Measurements from ENCODE around the gene PARP6.

PARP6 gene, protein sequence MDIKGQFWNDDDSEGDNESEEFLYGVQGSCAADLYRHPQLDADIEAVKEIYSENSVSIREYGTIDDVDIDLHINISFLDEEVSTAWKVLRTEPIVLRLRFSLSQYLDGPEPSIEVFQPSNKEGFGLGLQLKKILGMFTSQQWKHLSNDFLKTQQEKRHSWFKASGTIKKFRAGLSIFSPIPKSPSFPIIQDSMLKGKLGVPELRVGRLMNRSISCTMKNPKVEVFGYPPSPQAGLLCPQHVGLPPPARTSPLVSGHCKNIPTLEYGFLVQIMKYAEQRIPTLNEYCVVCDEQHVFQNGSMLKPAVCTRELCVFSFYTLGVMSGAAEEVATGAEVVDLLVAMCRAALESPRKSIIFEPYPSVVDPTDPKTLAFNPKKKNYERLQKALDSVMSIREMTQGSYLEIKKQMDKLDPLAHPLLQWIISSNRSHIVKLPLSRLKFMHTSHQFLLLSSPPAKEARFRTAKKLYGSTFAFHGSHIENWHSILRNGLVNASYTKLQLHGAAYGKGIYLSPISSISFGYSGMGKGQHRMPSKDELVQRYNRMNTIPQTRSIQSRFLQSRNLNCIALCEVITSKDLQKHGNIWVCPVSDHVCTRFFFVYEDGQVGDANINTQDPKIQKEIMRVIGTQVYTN

DNA sequence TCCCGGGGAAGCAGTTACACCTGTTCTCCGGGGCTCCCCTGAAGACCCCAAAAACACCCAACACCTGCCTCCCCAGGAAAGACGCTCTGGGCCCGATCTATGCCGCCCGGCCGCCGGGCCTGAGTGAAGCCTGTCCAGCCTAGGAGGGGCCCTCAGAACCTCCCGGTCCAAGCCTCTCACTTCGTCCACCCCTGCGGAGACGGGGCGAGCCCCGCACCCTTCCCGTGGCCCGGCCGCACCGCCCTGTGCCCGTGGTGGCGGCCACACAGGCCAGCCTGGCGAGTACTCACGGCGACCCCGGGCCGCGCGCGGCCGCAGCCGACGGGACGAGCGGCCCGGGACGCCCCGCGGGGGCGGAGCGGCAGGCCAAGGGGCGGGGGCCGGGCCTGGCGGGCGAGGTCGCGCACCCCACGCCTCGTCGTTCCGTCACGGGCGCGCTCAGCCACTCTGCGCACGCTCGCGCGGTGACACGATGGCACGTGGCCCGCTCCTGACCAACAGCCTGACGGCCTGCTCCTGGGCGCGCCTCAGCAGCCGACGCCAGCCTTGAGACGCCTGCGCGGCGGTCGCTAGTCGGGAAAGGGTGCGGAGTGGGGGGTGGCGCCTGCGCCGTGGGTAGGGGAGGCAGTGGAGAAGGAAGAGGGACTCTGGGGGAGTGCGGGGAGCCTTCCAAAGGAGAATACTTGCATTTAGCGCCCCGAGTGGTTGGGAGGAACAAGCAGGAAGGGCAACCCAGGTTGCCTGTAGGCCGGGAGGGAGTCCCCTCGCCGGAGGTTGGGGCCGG, at the start of gene PARP6:
PARP6 (minus strand) TSS at position 342 of the 784 bp plus-strand sequence. CDS start 5,077 bp downstream, outside the sequence.
- peak; percentile 95 for DNase-seq (ENCODE audit: low read depth)

DNA sequence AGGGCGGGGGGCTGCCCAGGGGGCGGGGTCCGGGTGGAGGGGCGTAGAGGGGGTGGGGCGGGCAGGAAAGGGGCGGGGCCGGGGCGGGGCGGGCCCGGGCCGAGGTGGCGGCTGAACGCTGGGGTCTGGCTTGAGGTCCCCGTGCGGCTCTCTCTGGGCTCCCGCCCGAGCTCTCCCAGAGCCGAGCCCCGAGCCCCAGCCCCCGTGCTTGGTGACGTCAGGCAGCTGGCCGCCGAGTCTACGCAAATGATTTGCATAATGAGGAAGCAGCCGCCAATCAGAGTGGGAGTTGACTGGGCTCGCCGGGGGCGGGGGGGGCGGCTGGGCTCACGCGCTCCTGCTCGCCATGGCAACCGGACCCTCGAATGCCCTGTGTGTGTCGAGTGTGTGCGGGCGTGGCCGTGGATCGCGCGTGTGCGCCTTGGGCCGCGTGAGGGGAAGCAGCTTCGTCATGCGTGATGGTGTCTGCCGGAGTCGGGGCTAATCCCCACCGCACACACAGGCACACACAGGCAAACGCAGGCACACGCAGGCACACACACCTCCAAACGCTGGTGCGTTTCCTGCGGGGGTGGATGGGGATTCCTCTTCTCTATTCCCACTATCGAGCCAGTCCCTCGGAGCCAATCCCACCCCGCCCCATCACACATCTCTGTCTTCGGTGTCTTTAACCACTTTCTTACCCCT, 47.8 kb upstream of the PARP6 start, which contains the start of gene CELF6:
CELF6 (minus strand) TSS at position 173 of the 687 bp plus-strand sequence. CDS start 283 bp downstream, outside the sequence.
- DNase-seq (ENCODE audit: low read depth) = peak; percentile 38

DNA sequence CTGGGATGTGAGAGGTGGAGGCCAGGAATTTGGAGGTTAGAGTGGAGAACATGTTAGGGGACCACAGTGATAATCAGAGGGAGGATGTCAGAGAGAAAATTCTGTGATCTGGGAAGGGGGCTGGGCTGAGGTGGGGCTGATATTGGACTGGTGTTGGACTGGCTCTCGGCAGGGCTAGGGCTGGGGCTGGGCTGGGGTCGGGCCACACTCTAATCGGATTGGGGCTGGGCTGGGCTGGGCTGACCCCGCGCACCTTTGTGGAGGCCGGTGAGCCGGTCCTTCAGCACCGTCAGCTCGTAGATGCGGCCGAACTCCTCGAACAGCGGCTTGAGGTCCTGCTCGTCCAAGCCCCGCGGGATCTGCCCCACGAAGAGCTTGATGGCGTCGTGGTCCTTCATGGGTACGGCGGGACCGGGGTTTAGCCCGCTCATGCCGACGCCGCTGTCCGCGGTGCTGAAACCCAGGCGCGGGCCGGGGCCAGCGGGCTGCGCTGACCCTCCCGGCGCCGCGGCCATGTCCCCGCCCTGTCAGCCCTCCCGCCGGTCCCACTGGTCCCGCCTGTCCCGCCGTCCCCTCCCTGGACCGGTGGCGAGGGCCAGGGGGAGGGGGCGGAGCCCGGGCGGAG, 47.1 kb upstream of the PARP6 start:
- no peak for DNase-seq (ENCODE audit: low read depth)

DNA sequence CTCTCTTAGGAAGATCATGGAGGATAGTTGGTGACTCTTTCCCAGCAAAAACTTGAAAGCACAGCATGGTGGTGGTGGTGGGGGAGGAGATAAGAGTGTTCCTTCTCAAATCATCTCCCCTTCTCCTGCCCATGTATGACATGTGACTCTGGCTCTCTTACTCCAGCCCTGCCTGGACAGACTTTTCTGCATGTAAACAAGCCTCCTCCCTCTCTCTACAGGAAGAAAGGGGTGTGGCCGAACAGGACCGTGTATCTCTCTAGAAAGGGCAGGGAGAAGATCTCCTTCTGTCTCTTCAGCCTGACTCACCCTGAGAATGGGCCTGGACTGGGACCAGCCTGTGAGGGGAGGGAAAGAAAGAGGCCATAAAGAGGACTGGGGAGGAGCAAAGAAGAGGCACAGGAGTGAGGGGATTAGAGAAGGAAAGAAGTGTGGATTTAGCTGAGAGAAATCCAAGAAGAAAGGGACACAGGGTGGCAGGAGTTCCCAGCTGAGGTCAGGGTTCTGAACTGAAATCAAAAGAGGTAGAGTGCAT, 46.1 kb upstream of the PARP6 start:
- no peak for DNase-seq (ENCODE audit: low read depth)

DNA sequence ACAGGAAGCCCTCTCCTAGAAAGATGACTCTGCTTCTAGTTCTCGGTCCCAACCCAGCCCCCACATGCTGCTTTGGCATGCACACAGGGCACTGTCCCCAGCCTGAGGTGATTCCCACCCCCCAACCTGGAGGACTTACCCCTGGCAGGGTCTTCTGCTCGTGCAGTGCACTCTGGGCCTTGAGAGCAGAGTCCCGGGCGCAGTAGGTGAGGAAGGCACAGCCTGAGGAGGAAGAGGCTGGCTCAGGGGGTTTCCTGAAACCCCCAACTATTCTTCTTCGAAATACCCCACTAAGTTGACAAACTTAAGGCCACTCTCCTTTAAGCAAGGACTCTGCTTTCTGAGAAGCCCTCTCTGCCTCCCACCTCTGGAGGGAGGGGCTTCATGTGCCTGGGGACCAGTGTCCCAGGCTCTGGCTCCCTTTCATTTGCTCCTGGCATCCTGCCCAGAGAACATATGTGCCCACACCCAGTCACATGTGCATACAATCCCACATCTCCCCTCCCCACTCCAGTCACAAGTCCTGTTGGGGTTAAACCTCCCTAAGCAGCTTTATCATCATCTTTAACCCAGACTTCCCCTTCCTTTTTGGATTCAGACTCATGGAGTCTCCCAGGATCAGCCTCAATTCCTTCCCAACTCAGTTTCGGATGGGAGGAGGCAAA, 43.5 kb upstream of the PARP6 start:
- no peak for DNase-seq (ENCODE audit: low read depth)

DNA sequence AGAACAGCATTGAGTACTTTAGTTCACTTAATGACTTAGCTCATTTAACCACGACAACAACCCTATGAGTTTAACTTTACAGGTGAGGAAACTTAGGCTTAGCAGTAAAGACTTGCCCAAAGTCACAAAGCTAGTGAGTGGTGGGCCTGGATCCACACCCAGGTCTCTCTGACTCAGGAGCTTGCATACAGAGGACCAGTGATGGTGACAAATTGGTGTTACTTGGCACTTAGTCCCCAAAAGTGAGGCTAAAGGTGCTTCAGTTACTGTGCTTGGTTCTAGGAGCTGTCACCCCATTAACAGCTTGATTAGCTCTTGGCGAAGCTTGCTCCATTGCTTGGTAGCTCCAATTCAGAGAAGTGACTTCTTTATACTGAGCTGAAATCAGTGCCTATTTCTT, 41.5 kb upstream of the PARP6 start:
- no peak for DNase-seq (ENCODE audit: low read depth)

DNA sequence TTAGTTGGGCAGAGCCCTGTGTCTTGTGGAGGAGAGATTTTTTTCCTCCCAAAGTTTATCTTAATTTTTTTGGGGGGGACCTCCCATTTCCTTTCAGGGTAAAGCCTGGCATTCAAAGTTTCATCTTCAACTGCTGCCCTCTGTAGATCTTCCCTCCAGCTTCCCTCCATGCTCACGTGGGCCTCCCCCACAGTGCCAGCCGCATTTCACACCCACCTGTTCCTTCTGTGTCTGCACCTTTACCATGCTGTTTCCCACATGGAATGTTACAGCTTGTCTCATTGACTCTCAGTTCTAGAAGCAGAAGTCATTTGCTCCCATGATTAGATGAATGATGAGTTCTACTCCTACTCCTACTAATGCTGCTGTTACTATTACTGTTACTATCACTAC, 41.1 kb upstream of the PARP6 start:
- DNase-seq (ENCODE audit: low read depth) = no peak

DNA sequence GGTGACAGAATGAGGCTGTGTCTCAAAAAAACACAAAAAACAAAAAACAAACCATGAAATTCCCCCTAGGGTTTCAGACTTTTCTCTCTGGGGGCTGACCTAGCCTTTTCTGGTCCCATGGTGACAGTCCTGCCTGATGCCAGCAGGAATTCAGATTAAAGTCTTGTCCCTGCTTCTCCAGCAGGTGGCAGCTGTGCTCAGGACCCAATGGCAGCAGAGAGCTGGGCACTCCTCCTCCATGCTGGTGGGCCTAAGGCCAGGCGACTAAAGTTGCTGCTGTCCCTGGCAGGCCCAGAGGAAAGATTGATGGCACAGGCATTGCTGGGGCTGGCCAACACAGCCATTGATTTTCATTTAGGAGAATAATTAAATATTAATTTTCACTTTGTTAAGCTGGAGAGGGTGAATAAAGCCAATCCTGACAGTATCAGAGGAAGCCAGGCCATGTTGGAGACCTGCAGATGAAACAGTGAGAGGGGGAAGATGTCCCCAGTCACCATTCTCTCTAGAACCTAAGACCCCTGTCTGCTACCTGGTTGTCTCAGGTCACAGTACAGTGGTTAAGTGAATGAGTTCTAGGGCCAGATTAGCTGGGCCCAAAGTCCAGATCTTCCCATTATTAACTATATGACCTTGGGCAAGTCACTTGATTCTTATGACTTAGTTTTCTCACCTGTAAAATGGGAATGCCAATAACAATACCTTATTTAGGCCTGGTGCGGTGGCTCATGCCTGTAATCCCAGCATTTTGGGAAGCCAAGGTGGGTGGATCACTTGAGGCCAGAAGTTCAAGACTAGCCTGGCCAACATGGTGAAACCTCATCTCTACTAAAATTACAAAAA, 40.5 kb upstream of the PARP6 start:
- peak; percentile 16 for DNase-seq (ENCODE audit: low read depth)

DNA sequence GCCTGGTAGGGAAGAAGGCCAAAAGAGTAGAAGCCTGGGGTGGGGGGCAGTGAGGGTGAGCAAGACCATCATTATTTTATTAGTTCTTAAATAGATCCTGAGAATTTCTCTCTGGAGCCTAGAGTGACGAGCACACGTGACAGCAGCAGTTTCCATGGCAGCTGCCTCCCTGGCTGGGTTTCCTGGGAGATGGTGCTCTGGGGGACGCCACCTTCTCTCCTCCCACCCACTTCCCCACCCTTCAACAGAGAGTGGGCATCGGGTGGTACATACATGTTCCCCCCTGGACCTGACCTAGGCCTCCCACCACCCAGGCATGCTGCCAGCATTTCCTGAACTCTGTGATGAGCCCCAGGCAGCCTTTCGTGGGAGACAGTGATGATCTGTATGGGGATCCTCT, 34.7 kb upstream of the PARP6 start:
- DNase-seq (ENCODE audit: low read depth) = no peak

DNA sequence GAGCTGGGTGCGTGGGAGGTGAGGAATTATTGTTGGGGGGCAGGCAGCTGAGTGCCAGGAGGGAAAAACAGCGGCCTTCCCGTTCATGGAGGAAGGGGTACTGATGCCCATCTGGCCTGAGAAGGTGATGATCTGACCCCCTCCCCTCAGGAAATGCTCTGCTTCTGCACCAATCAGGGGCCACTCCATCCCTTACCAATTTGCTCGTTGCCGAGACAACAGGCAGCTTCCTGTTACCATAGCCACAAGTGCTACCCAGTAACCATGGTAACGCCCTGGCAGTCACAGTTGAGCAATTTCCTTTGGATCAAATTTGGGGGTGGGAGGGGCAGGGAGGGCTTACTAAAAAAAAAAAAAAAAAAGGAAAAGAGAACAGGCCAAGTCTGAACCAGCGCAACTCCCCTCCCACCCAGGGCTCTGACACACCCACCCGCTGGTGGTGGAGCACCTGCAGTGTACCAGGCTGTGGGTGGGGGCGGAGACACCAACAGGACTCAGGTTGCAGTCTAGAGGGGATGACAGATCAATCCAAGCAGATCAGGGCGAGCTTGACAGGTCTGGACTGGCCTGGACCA, 33.9 kb upstream of the PARP6 start:
- DNase-seq (ENCODE audit: low read depth) = no peak

DNA sequence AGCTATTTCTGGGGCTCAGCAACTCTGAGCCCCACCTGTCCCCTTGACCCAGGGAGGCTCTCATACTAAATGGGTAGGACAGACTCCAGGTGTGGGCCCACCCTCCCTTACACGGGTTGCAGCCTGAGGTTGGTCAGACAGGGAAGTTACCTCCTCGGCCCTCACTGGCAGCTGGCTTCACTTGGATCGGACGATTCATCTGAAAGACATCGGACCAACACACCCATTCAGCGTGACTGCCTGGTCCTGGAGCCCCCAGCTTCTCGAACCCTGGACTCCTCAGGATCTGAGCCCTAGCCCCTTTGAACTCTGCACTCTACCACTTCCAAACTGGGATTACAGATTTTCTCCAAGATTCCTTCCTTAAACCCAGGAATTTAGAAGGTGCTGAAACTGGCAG, 32.2 kb upstream of the PARP6 start:
- DNase-seq (ENCODE audit: low read depth) = no peak

DNA sequence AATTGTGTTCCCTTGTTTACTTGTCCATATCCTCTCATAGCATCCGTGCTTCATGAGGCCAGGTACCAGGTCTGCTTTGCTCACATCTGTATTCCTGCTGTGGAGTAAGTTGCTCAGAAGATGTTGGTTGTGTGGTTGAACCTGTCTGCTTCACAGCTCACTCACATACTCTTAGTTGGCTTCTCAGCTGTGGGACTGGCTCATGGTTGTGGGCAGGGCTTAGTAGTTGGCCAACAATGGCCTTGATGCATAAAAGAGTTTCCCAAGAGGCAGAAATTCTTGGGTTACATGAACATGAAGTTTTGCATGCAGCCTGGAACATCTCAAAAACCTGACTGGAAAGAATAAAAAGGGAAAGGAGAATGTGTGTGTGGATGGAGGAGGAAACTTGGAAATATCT, 30.6 kb upstream of the PARP6 start:
- no peak for DNase-seq (ENCODE audit: low read depth)

DNA sequence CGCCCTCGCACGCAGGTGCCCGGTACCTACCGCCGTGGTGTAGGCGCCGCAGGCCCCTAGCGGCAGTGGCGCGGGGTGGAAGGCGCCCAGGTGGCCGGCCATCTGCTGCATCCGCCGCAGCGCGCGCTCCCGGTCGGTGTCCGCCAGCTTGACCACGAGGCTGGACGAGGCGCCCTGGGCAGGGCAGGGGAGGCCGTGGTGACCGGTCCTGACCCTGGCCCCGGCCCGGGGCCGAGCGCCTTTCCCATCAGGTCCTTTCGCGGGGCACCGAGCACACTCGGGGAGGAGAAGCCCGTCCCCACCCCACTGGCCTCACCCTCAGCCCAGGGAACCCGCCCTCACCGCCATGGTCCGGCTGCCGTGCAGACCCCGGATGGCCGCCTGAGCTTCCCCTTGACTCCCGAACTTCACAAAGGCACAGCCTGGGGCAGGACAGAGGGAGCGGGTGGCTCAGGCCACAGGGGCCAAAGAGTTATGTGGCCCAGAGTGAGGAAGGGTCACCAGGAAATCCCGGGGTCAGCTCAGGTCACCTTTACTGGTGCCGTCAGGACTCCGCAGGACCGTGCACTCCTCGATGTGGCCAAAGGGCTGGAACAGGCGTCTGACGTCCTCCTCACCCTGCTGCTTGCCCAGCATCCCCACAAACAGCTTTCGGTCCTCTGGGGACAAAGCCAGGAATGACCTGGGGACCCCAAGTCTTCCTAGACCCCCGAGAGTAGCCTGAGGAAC, 17.4 kb upstream of the PARP6 start:
- no peak for DNase-seq (ENCODE audit: low read depth)

DNA sequence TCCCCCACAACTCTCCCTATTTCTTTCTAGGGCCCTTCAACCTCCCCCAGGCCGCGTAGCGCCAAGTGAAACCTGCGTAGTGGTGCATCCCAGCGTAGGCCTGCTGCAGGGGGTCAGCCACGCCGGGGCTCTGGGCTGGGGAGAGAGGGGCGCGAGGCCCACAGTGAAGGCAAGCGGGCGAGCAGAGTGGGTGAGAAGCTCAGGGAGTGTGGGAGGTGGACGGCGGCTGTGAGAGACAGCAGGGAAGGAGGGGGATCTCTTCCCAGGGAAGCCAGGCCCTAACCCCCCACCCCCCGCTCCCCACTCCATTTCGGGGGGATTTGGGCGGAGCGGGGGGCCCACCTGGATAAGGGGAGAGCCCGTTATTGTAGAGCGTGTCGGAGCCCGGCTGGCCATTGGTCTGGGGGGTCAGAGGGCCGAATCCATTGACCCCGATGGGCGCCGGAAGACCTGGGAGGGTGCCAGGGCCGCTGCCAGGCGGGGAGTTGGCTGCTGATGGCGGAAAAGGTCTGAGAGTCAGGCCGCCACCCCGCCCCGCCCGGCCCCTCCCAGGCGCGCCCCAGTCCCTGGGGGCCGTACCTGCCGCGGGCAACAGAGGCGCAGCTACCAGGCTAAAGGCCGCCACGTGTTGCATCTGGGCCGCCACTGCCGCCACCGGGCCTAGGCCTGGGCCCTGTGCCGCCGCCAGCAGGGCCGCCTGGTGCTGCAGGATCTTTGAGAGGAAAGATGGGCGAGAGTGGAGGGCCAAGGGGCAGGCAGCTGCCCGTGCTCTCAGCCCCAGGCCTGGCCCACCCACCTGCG, 16.6 kb upstream of the PARP6 start:
- no peak for DNase-seq (ENCODE audit: low read depth)

DNA sequence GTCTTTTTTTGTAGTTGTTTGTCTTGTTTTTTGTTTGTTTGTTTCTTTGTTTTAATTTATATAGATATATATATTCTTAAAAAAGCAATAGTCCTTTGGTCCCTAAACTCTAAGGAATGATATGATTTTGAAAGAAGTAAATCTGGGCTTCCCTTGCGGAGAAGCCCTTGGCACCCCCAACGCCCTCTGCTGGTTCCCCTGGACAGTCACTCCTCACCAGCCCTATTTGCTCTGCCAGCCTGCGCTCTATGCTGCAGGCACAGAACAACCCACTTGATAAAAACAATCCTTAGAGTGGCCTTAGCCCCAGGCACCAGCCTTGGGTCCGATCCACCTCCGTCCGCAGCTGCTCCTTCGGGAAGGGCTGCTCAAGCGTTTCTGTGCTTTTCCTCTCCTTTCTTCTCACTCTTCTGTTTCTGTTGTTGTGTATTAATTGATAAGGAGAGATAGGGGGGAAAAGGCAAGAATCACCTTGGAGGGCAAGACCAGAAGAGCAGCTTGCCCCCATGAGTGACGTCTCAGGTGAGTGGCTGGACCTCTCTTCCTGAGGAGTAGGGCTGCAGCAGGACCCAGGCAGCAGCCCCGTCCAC, 13.7 kb upstream of the PARP6 start:
- no peak for DNase-seq (ENCODE audit: low read depth)

DNA sequence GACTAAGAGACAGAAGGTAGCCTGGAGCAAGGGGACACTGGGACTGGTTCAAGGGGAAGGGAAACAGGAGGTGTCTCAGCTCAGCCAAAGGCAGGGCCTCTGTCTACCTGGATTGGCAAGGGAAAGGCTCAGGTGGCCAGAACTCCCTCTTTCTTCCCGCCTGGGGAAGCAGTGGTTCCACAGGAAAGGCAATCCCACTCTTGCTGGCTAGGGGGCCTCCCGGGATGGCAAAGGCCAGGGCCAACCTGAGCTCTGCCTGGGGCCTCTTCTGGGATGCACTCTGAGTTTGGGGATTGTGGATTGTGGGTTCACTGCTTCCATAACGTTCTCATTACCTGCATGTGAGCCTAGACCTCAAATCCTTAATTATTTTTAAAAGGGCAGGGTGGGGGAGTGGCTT, 13.0 kb upstream of the PARP6 start:
- no peak for DNase-seq (ENCODE audit: low read depth)

DNA sequence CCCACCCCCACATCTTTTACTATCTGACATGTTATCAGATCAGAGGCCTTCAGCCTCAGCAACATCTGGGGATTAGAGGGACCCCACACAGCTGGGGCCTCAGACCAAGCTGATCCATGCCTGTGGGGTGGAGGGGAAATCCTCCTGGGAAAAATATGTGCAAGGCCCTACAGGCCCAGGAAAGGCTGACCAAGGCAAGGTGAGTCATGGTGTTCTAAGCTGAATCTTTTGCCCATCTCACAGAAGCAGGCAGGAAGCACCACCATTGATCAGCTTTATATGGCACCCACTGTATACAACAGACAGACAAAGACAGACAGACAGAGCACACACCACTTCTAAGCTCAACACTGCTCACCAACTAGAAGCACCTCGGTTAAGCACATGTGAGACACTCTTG, 12.4 kb upstream of the PARP6 start:
- no peak for DNase-seq (ENCODE audit: low read depth)

DNA sequence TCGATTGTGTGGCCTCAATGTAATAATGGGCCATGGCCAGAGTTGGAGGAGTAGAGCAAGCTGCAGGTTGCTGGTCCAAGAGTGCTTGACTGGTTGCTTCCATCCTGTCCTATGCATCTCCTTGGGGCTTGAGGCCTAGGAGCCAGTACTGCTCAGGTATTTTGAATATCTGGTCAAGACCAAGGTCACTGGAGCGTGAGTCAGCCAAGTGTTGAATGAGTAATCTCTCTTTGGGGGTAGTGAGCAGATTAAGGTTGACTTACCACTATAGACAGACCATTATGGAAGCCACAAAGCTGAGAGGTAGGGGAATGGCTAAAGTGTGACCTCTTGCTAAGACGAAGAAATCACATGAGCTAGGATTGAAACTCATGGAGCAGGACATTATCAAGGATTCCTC, 9.4 kb upstream of the PARP6 start:
- DNase-seq (ENCODE audit: low read depth) = no peak

All from stimulated activated CD8-positive, alpha-beta memory T cell treated with anti-CD3 and anti-CD28 coated beads, Interleukin-15, amount 100 ng/mL, for 1 hour (primary cell).